Endothelial cell of umbilical vein (primary cell): Measurements from ENCODE around the gene CRLF1.

Experiments used
- EZH2 ChIP-seq: IDR thresholded peaks from 2 replicates; pipeline ENCODE4 v1.6.1; 2012; ENCODE audit warnings: borderline replicate concordance, low read depth, mild to moderate bottlenecking, moderate library complexity, low read length, inconsistent platforms; ENCODE audit not compliant: severe bottlenecking
- FOS ChIP-seq: IDR thresholded peaks from 2 replicates; pipeline ENCODE4 v1.6.1; 2011; ENCODE audit warnings: mild to moderate bottlenecking, low read length, moderate library complexity, borderline replicate concordance; ENCODE audit not compliant: insufficient read depth
- GATA2 ChIP-seq: IDR thresholded peaks from 2 replicates; pipeline ENCODE4 v1.7.0; 2011; ENCODE audit warnings: low read depth, mild to moderate bottlenecking, moderate library complexity, mixed read lengths, low read length; ENCODE audit not compliant: insufficient read length, insufficient read depth
- JUN ChIP-seq: IDR thresholded peaks from 2 replicates; pipeline ENCODE4 v1.6.1; 2011; ENCODE audit warnings: borderline replicate concordance, low read depth; ENCODE audit not compliant: insufficient read length, insufficient read depth
- MYC ChIP-seq: IDR thresholded peaks from one replicate; pipeline ENCODE4 v1.6.1; 2011; ENCODE audit warnings: mild to moderate bottlenecking, low read depth, low read length
- POLR2A ChIP-seq: IDR thresholded peaks from 2 replicates; pipeline ENCODE4 v1.6.1; 2012; ENCODE audit warnings: low read depth, mild to moderate bottlenecking, control low read depth, low read length
- POLR2AphosphoS5 ChIP-seq: IDR thresholded peaks from 2 replicates; pipeline ENCODE4 v1.6.1; 2012; ENCODE audit warnings: low read depth, mild to moderate bottlenecking, control low read depth, low read length, moderate library complexity; ENCODE audit not compliant: insufficient read depth
- TF ChIP-seq, protein P1 (sequence below), 2 donors: IDR thresholded peaks; 1 replicate in 1 of 2; 2 replicates in 1 of 2; pipeline ENCODE4 v1.5.1; 2011; ENCODE audit warnings: low read length in 2 of 2, mild to moderate bottlenecking in 2 of 2, moderate library complexity in 2 of 2, control low read depth in 1 of 2, inconsistent platforms in 1 of 2, low read depth in 1 of 2; ENCODE audit not compliant: insufficient read depth in 1 of 2; ENCODE audit errors: extremely low read depth in 1 of 2

DNA sequence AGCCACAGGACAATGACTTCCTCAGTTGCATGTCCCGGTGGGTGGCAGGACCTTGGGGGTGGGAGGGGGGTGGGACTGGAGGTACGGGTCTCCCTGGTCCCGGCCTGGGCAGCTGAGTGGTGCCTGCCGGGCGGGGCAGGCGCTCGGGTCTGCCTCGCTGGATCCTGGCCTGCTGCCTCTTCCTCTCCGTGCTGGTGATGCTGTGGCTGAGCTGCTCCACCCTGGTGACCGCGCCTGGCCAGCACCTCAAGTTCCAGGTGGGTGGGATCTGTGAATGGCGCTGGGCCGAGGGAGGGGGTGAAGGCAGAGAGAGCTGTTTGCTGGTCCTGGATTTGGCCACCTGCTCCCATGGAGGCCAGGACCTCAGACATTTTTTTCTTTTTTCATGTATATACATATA lies 11.6 kb upstream of the CRLF1 start:
- no peak for TF ChIP-seq EZH2
- TF ChIP-seq, protein P1, sequence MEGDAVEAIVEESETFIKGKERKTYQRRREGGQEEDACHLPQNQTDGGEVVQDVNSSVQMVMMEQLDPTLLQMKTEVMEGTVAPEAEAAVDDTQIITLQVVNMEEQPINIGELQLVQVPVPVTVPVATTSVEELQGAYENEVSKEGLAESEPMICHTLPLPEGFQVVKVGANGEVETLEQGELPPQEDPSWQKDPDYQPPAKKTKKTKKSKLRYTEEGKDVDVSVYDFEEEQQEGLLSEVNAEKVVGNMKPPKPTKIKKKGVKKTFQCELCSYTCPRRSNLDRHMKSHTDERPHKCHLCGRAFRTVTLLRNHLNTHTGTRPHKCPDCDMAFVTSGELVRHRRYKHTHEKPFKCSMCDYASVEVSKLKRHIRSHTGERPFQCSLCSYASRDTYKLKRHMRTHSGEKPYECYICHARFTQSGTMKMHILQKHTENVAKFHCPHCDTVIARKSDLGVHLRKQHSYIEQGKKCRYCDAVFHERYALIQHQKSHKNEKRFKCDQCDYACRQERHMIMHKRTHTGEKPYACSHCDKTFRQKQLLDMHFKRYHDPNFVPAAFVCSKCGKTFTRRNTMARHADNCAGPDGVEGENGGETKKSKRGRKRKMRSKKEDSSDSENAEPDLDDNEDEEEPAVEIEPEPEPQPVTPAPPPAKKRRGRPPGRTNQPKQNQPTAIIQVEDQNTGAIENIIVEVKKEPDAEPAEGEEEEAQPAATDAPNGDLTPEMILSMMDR (IDR thresholded peaks at IDR 0.05; ENCODE audit: extremely low read depth in 1 of 2, insufficient read depth in 1 of 2, low read depth in 1 of 2, low read length in 2 of 2) = no peak
- no peak for TF ChIP-seq POLR2A
- TF ChIP-seq JUN = no peak
- no peak for TF ChIP-seq FOS
- TF ChIP-seq POLR2AphosphoS5 = no peak
- TF ChIP-seq GATA2 = no peak
- no peak for TF ChIP-seq MYC
